Endothelial cell (in vitro differentiated cells): ENCODE data around the gene KRT6A. TPM values are rescaled to one million over a fixed set of nuclear protein-coding genes. Genes with fewer than 3 reads are reported as not detected.

Experiments used
- DNase-seq: peaks from one replicate; pipeline ENCODE4 v3.0.0; 2021; ENCODE audit warnings: low spot score
- H3K27ac Mint-ChIP-seq: one replicate; pipeline ENCODE4 v1.8.0; 2021; ENCODE audit warnings: mixed read lengths, inconsistent platforms; ENCODE audit not compliant: unreplicated experiment
- H3K27me3 Mint-ChIP-seq: one replicate; pipeline ENCODE4 v1.8.0; 2021; ENCODE audit warnings: mild to moderate bottlenecking, moderate library complexity, mixed read lengths, inconsistent platforms; ENCODE audit not compliant: unreplicated experiment
- H3K36me3 Mint-ChIP-seq: one replicate; pipeline ENCODE4 v1.8.0; 2021; ENCODE audit warnings: mild to moderate bottlenecking, low read depth, mixed read lengths, inconsistent platforms; ENCODE audit not compliant: unreplicated experiment
- H3K4me1 Mint-ChIP-seq: one replicate; pipeline ENCODE4 v1.8.0; 2021; ENCODE audit warnings: mild to moderate bottlenecking, mixed read lengths, inconsistent platforms; ENCODE audit not compliant: unreplicated experiment
- H3K4me3 Mint-ChIP-seq: one replicate; pipeline ENCODE4 v1.8.0; 2021; ENCODE audit warnings: mild to moderate bottlenecking, mixed read lengths, inconsistent platforms; ENCODE audit not compliant: unreplicated experiment
- H3K9me3 Mint-ChIP-seq: one replicate; pipeline ENCODE4 v1.8.0; 2021; ENCODE audit warnings: mixed read lengths, inconsistent platforms; ENCODE audit not compliant: unreplicated experiment
- total RNA-seq: library from RNA; stranded (reverse); fragmentation: NEBNext Ultra II Directional; extraction: Animal tissue kit (Norgen Biotek cat#: 25700); gene quantifications from one replicate; pipeline ENCODE4 v1.2.1, GENCODE V29; 2021; ENCODE audit not compliant: unreplicated experiment
- TF ChIP-seq, protein P1 (sequence below): fragments of 200-600 bp; sonication (generic); IDR thresholded peaks from one replicate; pipeline ENCODE4 v1.5.0; 2021; ENCODE audit warnings: antibody characterized with exemption; ENCODE audit not compliant: unreplicated experiment

KRT6A gene
- total RNA-seq, 1 donor from 2014 or later: not detected

DNA sequence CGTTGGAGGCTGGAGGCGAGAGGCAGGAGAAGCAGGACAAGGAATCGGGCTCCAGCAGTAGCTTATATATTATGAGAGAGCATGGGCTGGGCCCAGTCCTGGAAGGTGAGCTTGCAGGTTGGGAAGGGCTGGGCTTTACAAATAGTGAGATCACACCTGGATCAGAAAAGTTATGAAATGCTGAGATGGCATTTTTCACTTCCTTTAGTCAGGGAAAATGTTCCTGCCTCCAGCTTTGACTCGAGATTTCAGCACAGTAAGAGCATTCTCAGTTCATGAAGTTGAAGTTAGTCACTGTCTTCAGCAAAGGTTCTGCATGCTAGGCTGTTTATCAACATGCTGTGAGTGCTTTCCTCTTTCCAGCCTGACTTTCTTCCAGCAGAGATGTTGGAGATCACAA is 19.3 kb downstream of the KRT6A start, which contains the start of gene KRT6C:
TSS of gene KRT6C (minus strand) at position 38 of the 400 bp plus-strand sequence. CDS start 68 bp downstream, outside the sequence.
- H3K36me3 Mint-ChIP-seq: no peaks in the 10 kb centered on the region
- no peaks in the 10 kb centered on the region for H3K27me3 Mint-ChIP-seq
- H3K27ac Mint-ChIP-seq: no peak within 1 kb of the TSS
- TF ChIP-seq, protein P1, sequence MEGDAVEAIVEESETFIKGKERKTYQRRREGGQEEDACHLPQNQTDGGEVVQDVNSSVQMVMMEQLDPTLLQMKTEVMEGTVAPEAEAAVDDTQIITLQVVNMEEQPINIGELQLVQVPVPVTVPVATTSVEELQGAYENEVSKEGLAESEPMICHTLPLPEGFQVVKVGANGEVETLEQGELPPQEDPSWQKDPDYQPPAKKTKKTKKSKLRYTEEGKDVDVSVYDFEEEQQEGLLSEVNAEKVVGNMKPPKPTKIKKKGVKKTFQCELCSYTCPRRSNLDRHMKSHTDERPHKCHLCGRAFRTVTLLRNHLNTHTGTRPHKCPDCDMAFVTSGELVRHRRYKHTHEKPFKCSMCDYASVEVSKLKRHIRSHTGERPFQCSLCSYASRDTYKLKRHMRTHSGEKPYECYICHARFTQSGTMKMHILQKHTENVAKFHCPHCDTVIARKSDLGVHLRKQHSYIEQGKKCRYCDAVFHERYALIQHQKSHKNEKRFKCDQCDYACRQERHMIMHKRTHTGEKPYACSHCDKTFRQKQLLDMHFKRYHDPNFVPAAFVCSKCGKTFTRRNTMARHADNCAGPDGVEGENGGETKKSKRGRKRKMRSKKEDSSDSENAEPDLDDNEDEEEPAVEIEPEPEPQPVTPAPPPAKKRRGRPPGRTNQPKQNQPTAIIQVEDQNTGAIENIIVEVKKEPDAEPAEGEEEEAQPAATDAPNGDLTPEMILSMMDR: no peak
- H3K4me1 Mint-ChIP-seq: no peaks in the 10 kb centered on the region
- no peak for DNase-seq
- no peak within 1 kb of the TSS for H3K4me3 Mint-ChIP-seq
- no peaks in the 10 kb centered on the region for H3K9me3 Mint-ChIP-seq

DNA sequence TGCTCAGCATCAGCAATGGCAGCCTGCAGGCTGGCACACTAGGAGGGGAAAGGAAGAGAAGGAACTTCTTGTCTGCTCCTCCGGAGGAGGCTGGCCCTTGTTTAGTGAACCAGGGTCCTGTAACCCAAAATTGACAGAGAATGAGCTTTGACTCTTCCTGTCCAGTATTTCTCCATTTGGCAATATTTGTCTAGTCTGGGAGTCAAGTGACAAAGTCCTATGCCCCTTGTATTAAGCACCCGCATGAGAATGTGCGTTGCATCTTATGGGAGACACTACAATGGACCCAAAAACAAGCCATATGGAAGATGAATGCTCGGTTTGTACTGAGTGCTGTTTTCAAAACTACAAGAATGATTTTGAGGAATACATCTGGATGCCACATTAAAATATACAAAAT is 23.2 kb downstream of the KRT6A start:
- no peak overlapping the region for H3K27ac Mint-ChIP-seq
- no peak for DNase-seq
- H3K27me3 Mint-ChIP-seq: no peaks in the 10 kb centered on the region
- no peaks in the 10 kb centered on the region for H3K4me1 Mint-ChIP-seq
- H3K9me3 Mint-ChIP-seq: no peaks in the 10 kb centered on the region
- TF ChIP-seq, protein P1: no peak
- H3K4me3 Mint-ChIP-seq: no peak overlapping the region
- no peaks in the 10 kb centered on the region for H3K36me3 Mint-ChIP-seq

DNA sequence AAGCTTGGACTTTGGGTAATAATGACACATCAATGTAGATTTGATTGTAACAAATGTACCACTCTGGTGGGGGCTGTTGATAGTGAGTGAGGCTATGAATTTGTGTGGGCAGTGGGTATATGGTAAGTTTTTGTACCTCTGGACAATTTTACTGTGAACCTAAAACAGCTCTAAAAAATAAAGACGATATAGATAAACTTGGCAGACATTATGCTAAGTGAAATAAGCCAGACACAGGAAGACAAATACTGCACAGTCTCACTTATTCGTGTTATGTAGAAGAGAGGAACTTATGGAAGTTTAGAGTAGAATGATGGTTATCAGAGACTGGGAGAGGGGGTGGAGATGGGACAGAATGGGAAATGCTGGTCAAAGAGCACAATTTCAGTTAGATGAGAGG is 28.2 kb downstream of the KRT6A start:
- no peak overlapping the region for H3K4me3 Mint-ChIP-seq
- no peak overlapping the region for H3K27ac Mint-ChIP-seq
- no peaks in the 10 kb centered on the region for H3K4me1 Mint-ChIP-seq
- H3K36me3 Mint-ChIP-seq: no peaks in the 10 kb centered on the region
- H3K27me3 Mint-ChIP-seq: no peaks in the 10 kb centered on the region
- H3K9me3 Mint-ChIP-seq: no peaks in the 10 kb centered on the region
- TF ChIP-seq, protein P1: no peak
- DNase-seq: no peak

DNA sequence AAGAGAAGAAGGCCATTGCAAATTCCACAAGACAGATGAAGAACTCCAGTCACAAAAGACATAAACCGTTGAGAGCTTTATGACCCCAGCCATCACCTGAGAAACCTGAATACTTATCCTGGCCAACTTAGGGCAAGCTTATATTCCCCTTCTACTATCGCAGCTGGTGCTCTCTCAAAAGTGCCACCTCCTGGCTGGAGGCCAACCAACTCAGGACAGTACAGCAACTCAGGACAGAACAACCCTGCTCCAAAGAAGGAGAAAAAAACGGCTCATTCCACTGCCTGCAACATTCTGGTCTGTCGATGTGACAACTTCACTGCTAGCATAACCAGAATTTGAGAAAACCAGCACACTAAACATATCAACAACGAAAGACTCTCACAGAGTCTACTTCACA is 31.4 kb downstream of the KRT6A start:
- H3K36me3 Mint-ChIP-seq: no peaks in the 10 kb centered on the region
- no peak overlapping the region for H3K27ac Mint-ChIP-seq
- TF ChIP-seq, protein P1: no peak
- H3K4me3 Mint-ChIP-seq: no peak overlapping the region
- H3K4me1 Mint-ChIP-seq: no peaks in the 10 kb centered on the region
- no peaks in the 10 kb centered on the region for H3K9me3 Mint-ChIP-seq
- DNase-seq: no peak
- peaks cover 2% of the 10 kb centered on the region for H3K27me3 Mint-ChIP-seq

DNA sequence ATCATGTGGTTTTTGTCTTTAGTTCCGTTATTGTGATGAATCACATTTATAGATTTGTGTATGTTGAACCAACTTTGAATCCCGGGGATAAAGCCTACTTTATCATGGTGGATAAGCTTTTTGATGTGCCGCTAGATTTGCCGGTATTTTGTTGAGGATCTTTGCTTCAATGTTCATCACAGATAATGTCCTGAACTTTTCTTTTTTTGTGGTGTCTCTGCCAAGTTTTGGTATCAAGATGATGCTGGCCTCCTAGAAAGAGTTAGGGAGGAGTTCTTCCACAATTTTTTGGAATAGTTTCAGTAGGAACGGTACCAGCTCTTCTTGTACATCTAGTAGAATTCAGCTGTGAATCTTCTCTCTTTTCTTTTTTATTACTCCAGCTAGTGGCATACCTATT is 34.2 kb downstream of the KRT6A start:
- no peaks in the 10 kb centered on the region for H3K9me3 Mint-ChIP-seq
- H3K4me1 Mint-ChIP-seq: no peaks in the 10 kb centered on the region
- H3K4me3 Mint-ChIP-seq: no peak overlapping the region
- DNase-seq: no peak
- H3K27me3 Mint-ChIP-seq: peaks cover 2% of the 10 kb centered on the region
- H3K36me3 Mint-ChIP-seq: no peaks in the 10 kb centered on the region
- TF ChIP-seq, protein P1: no peak
- no peak overlapping the region for H3K27ac Mint-ChIP-seq
